ENCODE results near the gene KCNQ1. TPM values are rescaled to one million over a fixed set of nuclear protein-coding genes. Genes with fewer than 3 reads are reported as not detected.

The KCNQ1 gene
- total and polyA plus RNA-seq, 9 of the 15 experiments (the other 6 are each of a cell fraction or from before 2014, with no cell fraction given) = 0.44 TPM; not detected in 8

GRCh38 chr11:2898366-2899079 lies 453.7 kb downstream of the KCNQ1 start (continued):
- TF ChIP-seq CHD7 (IDR thresholded peaks at IDR 0.05; ENCODE audit: low read depth, low read length) = no peak
- TF ChIP-seq NONO (IDR thresholded peaks at IDR 0.05; ENCODE audit: low read depth in 2 of 2, low read length in 1 of 2) = no peak
- no peak for TF ChIP-seq GTF2A2 (tag; IDR thresholded peaks at IDR 0.05)
- no peak for TF ChIP-seq ZNF778 (CRISPR knock-in tag; IDR thresholded peaks at IDR 0.05)
- TF ChIP-seq KDM4B (IDR thresholded peaks at IDR 0.05; ENCODE audit: borderline replicate concordance in 2 of 2, low read depth in 1 of 2) = 0 out of 4 replicates have a peak, but pooled peaks of 1 of the 2 experiments have one; percentile 25
- TF ChIP-seq NFATC3 (IDR thresholded peaks at IDR 0.05) = no peak
- TF ChIP-seq POLR2A (conservative IDR thresholded peaks at IDR 0.05) = no peak
- no peak for TF ChIP-seq RERE (CRISPR knock-in tag; IDR thresholded peaks at IDR 0.05; ENCODE audit: borderline replicate concordance)
- TF ChIP-seq PREB (CRISPR knock-in tag; IDR thresholded peaks at IDR 0.05) = no peak
